HG02623 (cell line): ENCODE measurements around the gene FAM131B.

Experiments
- ATAC-seq: cut with Tn5 transposase; IDR thresholded peaks from one replicate; pipeline ENCODE4 v1.9.1; 2021; ENCODE audit warnings: moderate library complexity; ENCODE audit not compliant: unreplicated experiment

The FAM131B gene

DNA sequence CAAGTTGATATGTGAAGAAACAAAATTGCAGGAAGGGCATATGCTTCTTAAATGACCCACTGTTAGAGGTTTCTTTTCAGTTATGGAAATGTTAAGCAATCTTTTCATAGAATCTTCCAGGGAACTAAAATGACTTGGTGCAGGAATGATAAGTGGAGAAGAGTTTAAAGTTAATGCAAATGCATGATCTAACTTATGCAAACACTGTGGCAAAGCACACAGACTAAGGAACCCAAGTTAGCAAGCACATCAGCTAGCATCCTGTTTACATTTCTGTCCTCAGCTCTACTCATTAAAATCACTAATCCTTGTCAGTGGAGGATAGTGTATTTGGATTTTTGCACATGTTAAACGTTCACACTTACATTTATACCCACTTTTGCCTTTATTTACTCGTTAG is 37.3 kb downstream of the FAM131B start:
- no peak for ATAC-seq

DNA sequence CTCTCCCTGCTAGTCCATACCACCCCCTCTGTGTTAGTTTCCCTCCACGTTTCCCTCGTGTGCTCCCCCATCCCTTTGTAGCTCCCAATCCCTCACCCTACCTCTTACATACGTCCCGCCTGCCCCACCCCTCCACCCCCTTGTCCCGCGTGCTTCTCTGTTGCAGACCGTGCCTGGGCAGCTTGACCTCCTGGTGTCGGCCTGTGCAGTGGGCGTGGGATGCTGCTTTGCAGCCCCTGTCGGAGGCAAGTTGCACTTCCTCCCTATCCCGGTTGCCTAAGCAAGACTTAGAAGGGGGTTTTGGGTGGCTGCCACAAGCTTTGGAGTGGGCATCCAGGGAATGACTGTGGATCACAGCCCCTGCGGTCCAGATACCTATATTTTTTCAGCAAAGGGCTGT is 38.9 kb downstream of the FAM131B start:
- no peak for ATAC-seq

DNA sequence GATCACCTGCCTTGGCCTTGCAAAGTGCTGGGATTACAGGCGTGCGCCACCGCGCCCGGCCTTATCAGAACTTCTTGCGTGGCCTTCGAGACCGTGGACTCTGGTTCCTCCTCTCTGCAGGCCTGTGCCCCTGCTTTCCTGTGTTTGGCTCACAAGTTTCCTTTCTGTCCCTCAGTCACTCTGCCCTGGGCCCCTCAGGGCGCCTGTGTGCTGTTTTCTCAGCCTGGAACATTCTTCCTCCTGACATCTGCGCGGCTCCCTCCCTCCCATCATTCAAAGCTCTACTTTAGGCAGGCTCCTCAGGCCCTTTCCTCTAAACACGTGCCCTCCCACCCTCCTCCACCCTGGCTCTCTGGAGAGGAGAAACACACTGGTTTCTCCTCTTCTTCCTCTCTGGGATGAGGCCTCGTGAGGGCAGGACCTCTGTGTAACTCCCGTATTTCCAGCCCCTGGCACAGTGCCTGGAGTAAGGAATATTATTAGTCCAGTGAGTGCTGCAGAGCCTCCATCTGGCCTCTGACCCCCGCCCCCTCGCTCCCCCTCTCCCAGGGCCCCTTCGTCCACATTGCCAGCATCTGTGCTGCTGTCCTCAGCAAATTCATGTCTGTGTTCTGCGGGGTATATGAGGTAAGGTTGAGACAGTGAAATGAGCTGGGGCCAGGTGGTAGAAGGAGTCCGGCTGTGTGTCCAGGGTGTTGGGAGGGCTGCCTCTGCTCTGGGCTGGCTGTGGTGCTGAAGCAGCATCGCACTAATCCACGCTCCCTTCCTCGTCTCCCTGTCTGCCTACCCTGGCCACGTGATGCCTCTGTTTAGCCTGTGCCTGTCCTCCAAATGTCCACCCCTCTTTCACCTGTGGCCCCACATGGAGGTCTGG is 39.5 kb downstream of the FAM131B start:
- no peak for ATAC-seq

DNA sequence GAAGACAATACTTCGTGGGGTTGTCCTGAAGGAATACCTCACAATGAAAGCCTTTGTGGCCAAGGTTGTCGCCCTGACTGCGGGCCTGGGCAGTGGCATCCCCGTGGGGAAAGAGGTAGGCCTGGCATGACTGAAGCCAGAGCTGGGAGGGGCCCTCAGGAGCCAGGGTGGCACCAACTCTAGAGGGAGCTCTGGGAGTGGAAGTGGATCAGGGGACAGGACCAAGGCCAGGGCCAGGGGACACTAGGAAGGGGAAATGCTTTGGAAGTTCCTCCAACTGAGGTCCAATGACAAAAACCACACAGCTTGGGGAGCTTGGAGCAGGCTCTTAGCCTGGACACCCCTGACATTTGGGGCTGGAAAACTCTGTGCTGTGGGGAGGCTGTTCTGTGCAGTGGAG is 40.8 kb downstream of the FAM131B start:
- no peak for ATAC-seq

DNA sequence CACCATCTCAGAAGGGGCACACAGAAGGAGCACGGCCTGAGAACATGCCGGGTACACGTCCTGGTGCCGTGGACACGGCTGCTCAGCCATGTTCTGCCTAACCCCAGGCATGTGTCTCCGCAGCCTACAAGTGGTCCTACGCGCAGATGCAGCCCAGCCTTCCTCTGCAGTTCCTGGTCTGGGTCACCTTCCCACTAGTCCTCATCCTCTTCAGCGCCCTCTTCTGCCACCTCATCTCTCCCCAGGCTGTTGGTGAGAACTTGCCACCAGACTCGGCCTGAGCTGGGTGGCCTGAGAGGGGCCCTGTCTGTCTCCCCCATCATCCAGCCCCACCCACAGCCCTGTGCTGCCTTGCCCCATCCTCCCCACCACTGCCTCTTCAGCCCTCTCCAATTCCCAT is 41.3 kb downstream of the FAM131B start:
- no peak for ATAC-seq

DNA sequence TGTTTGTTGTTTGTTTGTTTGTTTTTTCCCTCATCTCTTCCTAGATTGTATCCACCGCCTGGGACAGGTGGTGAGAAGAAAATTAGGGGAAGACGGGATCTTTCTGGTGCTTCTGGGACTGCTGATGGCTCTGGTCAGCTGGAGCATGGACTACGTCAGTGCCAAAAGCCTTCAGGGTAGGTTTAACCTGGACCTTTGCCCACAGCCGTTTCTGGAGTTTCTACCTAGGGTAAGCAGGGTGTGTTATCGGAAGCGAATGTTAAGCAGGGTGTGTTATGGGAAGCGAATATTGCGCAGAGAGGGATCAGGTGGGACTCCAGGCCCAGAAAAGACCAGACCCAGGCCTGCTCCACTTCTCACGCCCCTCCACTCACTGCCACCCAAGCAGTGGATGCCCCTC is 41.9 kb downstream of the FAM131B start:
- ATAC-seq, result no peak

DNA sequence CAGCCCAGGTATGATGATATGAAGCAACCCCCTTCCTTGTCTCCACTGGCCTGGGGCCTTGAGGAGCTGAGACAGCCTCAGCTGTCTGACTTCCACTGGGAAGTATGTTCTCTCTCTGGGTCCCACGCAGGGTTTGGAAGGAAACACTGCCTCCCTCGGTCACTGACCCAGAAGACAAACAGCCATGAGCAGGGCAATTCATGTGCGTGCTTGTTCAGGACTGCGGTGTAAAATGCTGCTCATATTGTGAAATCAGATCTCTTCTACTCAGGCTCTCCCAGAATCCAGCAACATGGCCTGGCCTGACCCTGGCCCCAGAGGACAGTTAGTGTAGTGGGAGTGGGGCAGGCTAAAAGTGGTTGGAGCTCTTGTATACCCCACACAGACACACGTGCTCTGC is 43.9 kb downstream of the FAM131B start:
- ATAC-seq, result no peak

DNA sequence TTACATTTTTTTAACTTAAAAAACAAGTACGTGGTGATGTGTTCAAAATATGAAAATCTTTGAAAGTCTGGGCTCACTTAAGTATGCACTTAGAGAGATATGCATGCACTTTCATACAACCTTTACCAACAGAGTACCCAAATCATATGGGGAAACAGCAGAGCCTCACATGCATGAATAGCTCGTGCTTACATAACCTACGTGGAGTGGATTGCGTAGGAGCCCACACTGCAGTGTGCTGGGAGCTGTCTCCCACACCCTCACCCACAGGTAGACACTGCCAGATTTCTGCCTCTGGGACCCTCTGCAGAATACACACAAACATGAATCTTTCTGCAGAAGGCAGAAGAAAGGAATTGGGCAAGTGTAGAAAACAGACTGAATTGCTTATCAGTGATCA is 46.0 kb downstream of the FAM131B start:
- no peak for ATAC-seq

DNA sequence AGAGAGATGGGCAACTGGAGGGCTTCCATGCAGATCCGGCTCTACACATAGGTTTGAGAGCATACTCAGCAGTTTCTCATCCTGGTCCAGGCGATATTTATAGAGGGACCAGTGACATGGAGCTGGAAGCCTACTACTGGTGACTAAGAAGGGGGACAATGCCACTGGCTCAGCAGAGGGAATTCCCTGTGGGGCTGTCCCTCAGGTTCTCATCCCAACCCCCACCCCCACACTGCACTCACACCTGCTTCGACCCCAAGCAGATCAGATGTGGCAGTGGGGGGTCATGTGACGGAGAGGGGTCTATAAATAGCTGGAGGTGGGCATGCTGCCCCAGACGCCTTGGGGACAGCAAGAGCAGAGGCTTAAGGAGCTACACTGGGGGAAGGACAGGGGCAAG is 46.7 kb downstream of the FAM131B start, which contains the start of gene CLCN1:
TSS of gene CLCN1 (plus strand) at position 336 of the 400 bp plus-strand sequence. CDS start 102 bp downstream, outside the sequence.
- ATAC-seq, result no peak

DNA sequence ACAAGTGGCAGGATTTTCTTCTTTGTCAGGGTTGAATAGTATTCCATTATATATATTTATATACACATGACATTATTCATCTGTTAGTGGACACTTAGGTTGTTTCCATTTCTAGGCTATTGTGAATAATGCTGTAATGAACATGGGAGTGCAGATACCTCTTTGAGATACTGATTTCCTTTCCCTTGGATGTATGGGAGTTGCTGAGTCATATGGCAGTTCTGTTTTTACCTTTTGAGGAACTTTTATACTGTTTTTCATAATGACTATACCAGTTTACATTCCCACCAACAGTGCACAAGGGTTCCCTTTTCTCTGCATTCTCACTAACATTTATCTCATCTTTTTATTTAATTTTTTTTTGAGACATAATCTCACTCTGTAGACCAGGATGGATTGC is 48.4 kb downstream of the FAM131B start:
- ATAC-seq, result no peak

DNA sequence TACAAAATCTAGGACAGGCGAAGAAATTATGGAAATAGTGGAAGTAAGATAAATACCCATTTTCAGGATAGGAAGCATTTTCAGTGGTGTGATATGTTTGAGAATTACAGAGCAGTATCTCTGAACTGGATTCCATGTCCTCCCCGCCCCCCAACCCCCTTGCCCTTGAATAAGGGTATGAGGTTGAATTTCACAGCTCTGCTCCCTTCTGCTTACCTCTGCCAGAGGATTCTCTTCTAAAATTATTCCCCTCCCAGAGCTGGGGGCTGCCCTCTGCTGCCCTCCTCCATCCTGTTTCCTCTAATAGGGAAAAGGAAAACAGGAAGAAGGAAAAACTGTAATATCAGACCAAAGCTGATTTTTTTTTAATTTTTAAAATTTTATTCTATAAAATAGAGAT is 53.9 kb downstream of the FAM131B start:
- no peak for ATAC-seq

DNA sequence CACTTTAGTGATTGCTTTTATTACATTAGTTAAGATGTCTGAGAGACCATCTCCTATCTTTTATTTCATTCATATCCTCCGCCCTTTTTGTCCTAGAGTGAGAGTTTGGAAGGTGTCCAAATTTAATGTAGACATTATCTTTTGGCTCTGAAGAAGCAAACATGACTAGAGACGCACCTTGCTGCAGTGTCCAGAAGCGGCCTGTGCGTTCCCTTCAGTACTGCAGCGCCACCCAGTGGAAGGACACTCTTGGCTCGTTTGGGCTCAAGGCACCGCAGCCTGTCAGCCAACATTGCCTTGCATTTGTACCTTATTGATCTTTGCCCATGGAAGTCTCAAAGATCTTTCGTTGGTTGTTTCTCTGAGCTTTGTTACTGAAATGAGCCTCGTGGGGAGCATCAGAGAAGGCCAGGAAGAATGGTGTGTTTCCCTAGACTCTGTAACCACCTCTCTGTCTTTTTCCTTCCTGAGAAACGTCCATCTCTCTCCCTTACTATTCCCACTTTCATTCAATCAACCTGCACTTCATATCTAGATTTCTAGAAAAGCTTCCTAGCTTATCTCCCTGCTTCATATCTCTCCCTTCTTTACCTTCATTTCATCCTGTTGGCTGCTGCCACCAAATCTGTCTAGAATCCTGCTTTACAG is 57.0 kb downstream of the FAM131B start:
- ATAC-seq, result no peak

DNA sequence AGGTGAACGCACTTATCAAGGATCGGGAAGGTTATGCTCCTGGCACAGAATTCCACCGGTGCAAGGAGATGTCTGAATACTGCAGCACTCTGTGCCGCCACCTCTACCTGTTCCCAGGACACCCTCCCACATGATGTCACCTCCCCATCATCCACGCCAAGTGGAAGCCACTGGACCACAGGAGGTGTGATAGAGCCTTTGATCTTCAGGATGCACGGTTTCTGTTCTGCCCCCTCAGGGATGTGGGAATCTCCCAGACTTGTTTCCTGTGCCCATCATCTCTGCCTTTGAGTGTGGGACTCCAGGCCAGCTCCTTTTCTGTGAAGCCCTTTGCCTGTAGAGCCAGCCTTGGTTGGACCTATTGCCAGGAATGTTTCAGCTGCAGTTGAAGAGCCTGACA is 57.6 kb downstream of the FAM131B start:
- no peak for ATAC-seq

DNA sequence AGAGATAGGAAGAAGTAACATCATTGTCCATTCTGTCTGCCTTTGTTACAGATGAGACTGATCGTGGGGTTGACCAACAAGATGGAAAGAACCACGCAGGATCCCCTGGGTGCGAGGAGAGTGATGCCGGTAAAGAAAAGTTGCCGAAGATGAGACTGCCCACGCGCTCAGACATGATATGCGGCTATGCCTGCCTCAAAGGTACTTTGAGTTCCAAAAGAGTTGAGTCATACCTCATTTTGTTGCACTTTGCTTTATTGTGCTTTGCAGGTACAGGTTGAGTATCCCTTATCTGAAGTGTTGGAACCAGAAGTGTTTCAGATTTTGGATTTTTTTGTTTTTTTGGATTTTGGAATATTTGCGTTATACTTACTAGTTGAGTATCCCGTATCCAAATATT is 58.8 kb downstream of the FAM131B start:
- ATAC-seq, result no peak
